ENCODE data around the gene FAM20C. TPM values are rescaled to one million over a fixed set of nuclear protein-coding genes. Genes with fewer than 3 reads are reported as not detected.

The FAM20C gene
- total RNA-seq, 2 experiments from 2014 or later, result 0.45 to 0.80 TPM

- Mint-ChIP-seq H3K36me3 (no peaks in the 10 kb centered on the region), H3K27ac (no peak overlapping the region), H3K9me3 (peaks cover 3% of the 10 kb centered on the region), H3K4me1 (ENCODE audit: low read depth) (no peaks in the 10 kb centered on the region), H3K27me3 (no peaks in the 10 kb centered on the region), H3K4me3 (no peak overlapping the region)
- intact Hi-C loops (cut with micrococcal nuclease), result no loop called here
- no peak for DNase-seq
- ChIA-PET POLR2A (no interaction called here), CTCF (no interaction called here)
These were observed 110.0 kb downstream of the FAM20C start for GRCh38 chr7:302054-302992.

DNA sequence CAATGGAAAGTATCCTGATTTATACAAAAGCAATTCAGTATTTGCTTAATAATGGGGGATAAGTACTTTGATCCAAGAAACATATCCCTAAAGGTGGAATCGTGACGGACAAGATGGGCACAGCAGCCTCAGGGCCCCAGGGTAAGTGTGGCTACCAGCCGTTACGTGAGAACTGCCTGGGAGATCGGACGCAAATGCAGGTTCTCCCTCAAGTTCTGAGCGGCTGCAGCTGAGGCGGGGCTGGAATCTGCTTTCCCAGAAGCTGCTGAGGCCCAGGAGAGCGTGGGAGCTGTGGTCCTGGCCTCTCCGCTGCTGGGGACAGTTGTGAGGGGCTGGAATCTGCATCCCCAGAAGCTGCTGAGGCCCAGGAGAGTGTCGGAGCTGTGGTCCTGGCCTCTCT lies 111.1 kb downstream of the FAM20C start:
- H3K4me3 Mint-ChIP-seq, result no peak overlapping the region
- no peak for DNase-seq
- no peaks in the 10 kb centered on the region for H3K27me3 Mint-ChIP-seq
- peaks cover 6% of the 10 kb centered on the region for H3K9me3 Mint-ChIP-seq
- no peaks in the 10 kb centered on the region for H3K4me1 Mint-ChIP-seq (ENCODE audit: low read depth)
- H3K36me3 Mint-ChIP-seq, result no peaks in the 10 kb centered on the region
- ChIA-PET CTCF (interaction anchor here (0.7 kb wide), 1 partner anchor 39 kb away, joined by 4 read pairs; no protein-coding TSS in a partner anchor), POLR2A (no interaction called here)
- no peak overlapping the region for H3K27ac Mint-ChIP-seq
- intact Hi-C loops (cut with micrococcal nuclease), result no loop called here

DNA sequence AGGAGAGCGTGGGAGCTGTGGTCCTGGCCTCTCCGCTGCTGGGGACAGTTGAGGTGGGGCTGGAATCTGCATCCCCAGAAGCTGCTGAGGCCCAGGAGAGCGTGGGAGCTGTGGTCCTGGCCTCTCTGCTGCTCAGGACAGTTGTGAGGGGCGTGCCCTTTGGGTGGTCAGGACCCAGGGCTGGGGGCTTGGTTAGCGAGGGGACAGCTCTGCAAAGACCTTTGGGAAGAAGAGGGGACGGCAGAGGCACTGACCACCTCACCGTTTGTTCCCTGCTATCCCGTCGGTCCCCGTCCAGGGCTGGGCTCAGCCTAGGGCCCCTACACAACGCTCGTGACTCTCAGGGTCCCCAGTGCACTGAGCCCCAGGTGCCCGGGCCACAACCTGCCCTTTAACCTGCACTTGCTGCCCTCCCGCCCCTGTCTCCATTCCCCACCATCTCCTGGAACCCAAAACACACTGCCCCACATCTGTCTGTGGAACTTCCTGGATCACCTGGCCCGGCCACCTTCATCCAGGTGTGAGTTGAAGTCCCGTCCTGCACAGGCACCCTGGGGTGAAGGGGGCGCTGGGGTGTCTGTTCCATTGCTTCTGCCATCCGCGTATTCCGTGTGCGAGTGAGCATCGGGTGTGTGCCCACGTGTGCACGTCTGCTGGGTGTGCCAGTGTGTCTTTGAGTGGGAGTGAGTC lies 111.7 kb downstream of the FAM20C start:
- Mint-ChIP-seq H3K4me3 (no peak overlapping the region), H3K27ac (no peak overlapping the region)
- intact Hi-C loops (cut with micrococcal nuclease), result no loop called here

DNA sequence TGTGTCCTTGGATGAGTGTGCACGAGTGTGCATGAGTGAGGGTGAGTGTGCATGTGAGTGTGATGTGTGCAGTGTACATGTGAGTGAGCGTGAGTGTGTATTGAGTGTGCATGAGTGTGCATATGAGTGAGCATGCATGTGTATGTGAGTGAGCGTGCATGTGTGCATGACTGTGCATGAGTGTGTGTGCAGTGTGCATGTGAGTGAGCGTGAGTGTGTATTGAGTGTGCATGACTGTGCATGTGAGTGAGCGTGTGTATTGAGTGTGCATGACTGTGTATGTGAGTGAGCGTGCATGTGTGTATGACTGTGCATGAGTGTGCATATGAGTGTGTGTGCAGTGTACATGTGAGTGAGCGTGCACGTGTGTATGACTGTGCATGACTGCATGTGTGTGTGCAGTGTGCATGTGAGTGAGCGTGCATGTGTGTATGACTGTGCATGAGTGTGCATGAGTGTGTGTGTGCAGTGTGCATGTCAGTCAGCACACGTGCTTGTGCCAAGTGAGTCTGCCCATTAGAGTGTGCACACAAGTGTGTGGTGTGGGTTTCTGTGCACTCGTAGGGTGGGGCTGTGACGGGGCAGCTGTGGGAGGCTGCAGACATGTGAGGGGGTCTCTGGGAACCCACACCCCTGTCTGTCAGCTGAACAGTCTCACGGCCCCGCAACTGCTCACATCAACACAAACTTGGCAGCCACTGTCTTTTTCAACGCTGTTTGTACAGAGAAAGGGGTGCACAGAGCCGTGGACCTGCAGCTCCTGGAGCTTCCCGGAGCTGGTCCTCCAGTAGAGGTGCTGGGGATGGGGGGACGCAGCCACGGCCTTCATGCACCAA lies 112.4 kb downstream of the FAM20C start:
- Mint-ChIP-seq H3K36me3 (no peaks in the 10 kb centered on the region), H3K4me1 (ENCODE audit: low read depth) (no peaks in the 10 kb centered on the region), H3K9me3 (peaks cover 6% of the 10 kb centered on the region), H3K4me3 (no peak overlapping the region), H3K27me3 (peaks cover 2% of the 10 kb centered on the region), H3K27ac (no peak overlapping the region)
- CTCF ChIA-PET, result no interaction called here
- no peak for DNase-seq
- intact Hi-C loops (cut with micrococcal nuclease), result no loop called here
- POLR2A ChIA-PET, result no interaction called here

More for the DNA sequence above, 111.7 kb downstream of the FAM20C start:
- DNase-seq, result no peak
- peaks cover 6% of the 10 kb centered on the region for H3K9me3 Mint-ChIP-seq
- H3K4me1 Mint-ChIP-seq (ENCODE audit: low read depth), result no peaks in the 10 kb centered on the region
- H3K27me3 Mint-ChIP-seq, result no peaks in the 10 kb centered on the region
- H3K36me3 Mint-ChIP-seq, result no peaks in the 10 kb centered on the region
- POLR2A ChIA-PET, result no interaction called here
- CTCF ChIA-PET, result interaction anchor here (0.7 kb wide), 1 partner anchor 40 kb away, joined by 4 read pairs; no protein-coding TSS in a partner anchor

DNA sequence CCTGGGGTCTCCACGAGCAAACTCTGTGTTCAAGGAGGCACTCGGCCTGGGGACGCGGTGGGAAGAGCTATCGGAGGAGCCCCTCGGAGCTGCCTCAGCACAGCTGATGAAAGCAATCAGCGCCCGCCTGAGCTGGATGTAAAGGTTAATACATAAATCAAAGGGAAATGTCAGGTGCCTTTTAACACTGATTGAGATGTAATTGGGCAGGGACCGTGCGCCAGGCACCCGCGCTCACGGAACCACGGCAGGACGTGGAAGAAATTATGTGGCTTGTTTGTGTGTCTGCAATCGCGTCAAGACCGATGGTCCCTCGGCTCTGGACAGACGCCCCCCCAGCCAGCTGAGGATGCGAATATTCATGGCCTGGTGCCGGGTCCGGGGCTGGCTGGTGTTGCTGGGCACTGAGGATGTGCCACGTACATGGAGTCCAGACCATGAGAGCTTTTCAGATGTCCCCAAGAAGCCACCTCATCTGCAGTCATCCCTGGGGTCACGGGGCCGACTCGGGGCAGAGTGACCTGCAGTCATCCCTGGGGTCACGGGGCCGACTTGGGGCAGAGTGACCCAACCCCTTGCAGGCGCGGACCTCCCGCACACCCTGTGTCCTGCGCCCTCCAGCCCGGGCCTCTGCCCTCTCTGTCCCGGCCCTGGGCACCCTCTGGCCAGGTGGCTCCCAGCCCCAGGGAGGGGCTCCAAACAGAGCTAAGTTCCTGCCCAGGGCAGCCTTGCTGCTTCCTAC lies 113.2 kb downstream of the FAM20C start:
- DNase-seq, result no peak

GRCh38 chr7:307970-308369 lies 115.6 kb downstream of the FAM20C start:
- H3K27me3 Mint-ChIP-seq, result peaks cover 10% of the 10 kb centered on the region
- no peak overlapping the region for H3K27ac Mint-ChIP-seq
- POLR2A ChIA-PET, result no interaction called here
- CTCF ChIA-PET, result interaction anchor here (1.4 kb wide), 1 partner anchor 44 kb away, joined by 3 read pairs; no protein-coding TSS in a partner anchor
- H3K4me1 Mint-ChIP-seq (ENCODE audit: low read depth), result no peaks in the 10 kb centered on the region
- no peak for DNase-seq
- no peaks in the 10 kb centered on the region for H3K36me3 Mint-ChIP-seq
- H3K9me3 Mint-ChIP-seq, result peaks cover 6% of the 10 kb centered on the region
- H3K4me3 Mint-ChIP-seq, result no peak overlapping the region
- intact Hi-C loops (cut with micrococcal nuclease), result no loop called here

More for the DNA sequence above, 113.2 kb downstream of the FAM20C start:
- CTCF ChIA-PET, result no interaction called here
- H3K27me3 Mint-ChIP-seq, result peaks cover 2% of the 10 kb centered on the region
- POLR2A ChIA-PET, result no interaction called here
- no peak overlapping the region for H3K27ac Mint-ChIP-seq
- no peak overlapping the region for H3K4me3 Mint-ChIP-seq
- no peaks in the 10 kb centered on the region for H3K36me3 Mint-ChIP-seq
- no peaks in the 10 kb centered on the region for H3K4me1 Mint-ChIP-seq (ENCODE audit: low read depth)
- H3K9me3 Mint-ChIP-seq, result peaks cover 6% of the 10 kb centered on the region
- intact Hi-C loops (cut with micrococcal nuclease), result no loop called here

- Mint-ChIP-seq H3K36me3 (no peaks in the 10 kb centered on the region), H3K27me3 (peaks cover 15% of the 10 kb centered on the region), H3K27ac (no peak overlapping the region), H3K9me3 (peaks cover 3% of the 10 kb centered on the region), H3K4me3 (no peak overlapping the region), H3K4me1 (ENCODE audit: low read depth) (no peaks in the 10 kb centered on the region)
- ChIA-PET POLR2A (no interaction called here), CTCF (no interaction called here)
- intact Hi-C loops (cut with micrococcal nuclease), result no loop called here
- DNase-seq, result no peak
These were observed 117.3 kb downstream of the FAM20C start for GRCh38 chr7:309586-310228.

Other genes starting within 250 kb of the FAM20C start
- gene FOXL3, start 97.6 kb downstream of the FAM20C start, total RNA-seq, result not detected

Measured in activated CD4-positive, alpha-beta memory T cell treated with anti-CD3 and anti-CD28 coated beads for 36 hours (primary cell).